ENCODE data around the gene UAP1L1. TPM values are rescaled to one million over a fixed set of nuclear protein-coding genes. Genes with fewer than 3 reads are reported as not detected.

UAP1L1 gene
- total and polyA plus RNA-seq, 2 of the 8 experiments (the other 6 are each of a cell fraction or from before 2014, with no cell fraction given), result 2.0 to 5.4 TPM

- Histone ChIP-seq H3K18ac (ENCODE audit: extremely low read depth, low read length) (peak overlapping the region; percentile 81), H2BK15ac (ENCODE audit: low read length) (peak overlapping the region; percentile 98), H3K36me3 (ENCODE audit: control insufficient read depth in 2 of 4, insufficient read depth in 4 of 4, low read length in 3 of 4) (no peaks in the 10 kb centered on the region), H4K5ac (ENCODE audit: insufficient read length, low read depth, low read length) (peak overlapping the region; percentile 39), H3K27me3 (replicated peaks in 1 of 4; ENCODE audit: control insufficient read depth in 3 of 4, extremely low read depth in 1 of 4, insufficient read depth in 3 of 4, low read length in 3 of 4) (peaks cover 0 to 18% (median 7%) of the 10 kb centered on the region in 4 experiments; a peak in 5 of 7 replicates), H3K79me1 (ENCODE audit: low read depth, low read length) (peaks cover 2% of the 10 kb centered on the region; the same call in 1 of the 2 replicates), H3K27ac (ENCODE audit: low read depth, low read length) (no peak overlapping the region), H2AFZ (ENCODE audit: low read length) (0 out of 2 replicates have a peak overlapping the region, but pooled peaks have one; percentile 3), H3K23me2 (ENCODE audit: low read depth, low read length) (peaks cover 13% of the 10 kb centered on the region), H3K4me1 (replicated peaks in 1 of 4; ENCODE audit: control insufficient read depth in 3 of 4, insufficient read depth in 4 of 4, low read length in 3 of 4) (peaks cover 0 to 27% (median 21%) of the 10 kb centered on the region in 4 experiments; a peak in 6 of 7 replicates), H4K20me1 (replicated peaks in 1 of 2; ENCODE audit: control insufficient read depth in 1 of 2, insufficient read depth in 2 of 2, low read length in 2 of 2) (peaks cover 21 to 22% of the 10 kb centered on the region in 2 experiments), H4K8ac (ENCODE audit: extremely low read depth, insufficient read depth, low read length) (peak overlapping the region; percentile 90), H3K79me2 (ENCODE audit: control insufficient read depth in 1 of 2, insufficient read depth in 2 of 2, low read length in 2 of 2) (no peaks in the 10 kb centered on the region), H3K4me2 (ENCODE audit: insufficient read depth in 1 of 2, low read depth in 2 of 2, low read length in 2 of 2) (peak overlapping the region; percentile 68 to 73), H4K91ac (replicated peaks; ENCODE audit: insufficient read length, low read length) (peak overlapping the region; percentile 71), H2BK12ac (ENCODE audit: low read depth, low read length) (peak overlapping the region; percentile 98; the same call in 1 of the 2 replicates), H3K9ac (replicated peaks in 1 of 4; ENCODE audit: extremely low read depth in 1 of 4, low read depth in 3 of 4, low read length in 3 of 4) (peak overlapping the region in 1 of 4 experiments; percentile 10; a peak in 1 of 7 replicates), H2BK120ac (replicated peaks; ENCODE audit: low read depth, low read length) (peak overlapping the region; percentile 83), H3K4ac (replicated peaks; ENCODE audit: insufficient read length, low read depth, low read length) (peak overlapping the region; percentile 24), H3K56ac (replicated peaks; ENCODE audit: insufficient read length, low read depth, low read length) (peak overlapping the region; percentile 1), H2AK5ac (ENCODE audit: low read depth, low read length) (peak overlapping the region; percentile 99; the same call in 1 of the 2 replicates), H3K23ac (ENCODE audit: insufficient read length) (no peak overlapping the region), H2BK20ac (ENCODE audit: low read length) (peak overlapping the region; percentile 90), H3K9me3 (ENCODE audit: insufficient read depth in 2 of 2, low read depth in 1 of 2, low read length in 1 of 2) (no peaks in the 10 kb centered on the region), H3K14ac (ENCODE audit: insufficient read length) (no peak overlapping the region), H3K4me3 (ENCODE audit: extremely low read depth in 1 of 4, insufficient read depth in 2 of 4, low read depth in 3 of 4, low read length in 4 of 4) (peak overlapping the region; percentile 18 to 64 (median 36); a peak in 6 of 8 replicates), H2BK5ac (ENCODE audit: low read depth, low read length) (peak overlapping the region; percentile 44; the same call in 1 of the 2 replicates)
- CTCF ChIA-PET (ENCODE audit: partially characterized antibody), result interaction anchor here (1.2 to 13.5 kb wide), 10 partner anchors 9 to 313 kb away, joined by 3 to 291 read pairs (median 36); partner anchors contain the start of genes ABCA2, ENTPD2, FUT7 and MAN1B1
- WGBS, 2 experiments (ENCODE audit: extremely low coverage in 1 of 2, insufficient coverage in 1 of 2, insufficient read length in 1 of 2, insufficient replicate concordance in 2 of 2, low coverage in 1 of 2, low lambda C conversion rate in 2 of 2, missing lambda C conversion rate in 1 of 2), result 30% methylated on average over 6 of the region's 6 CpGs; no CpG with 5 or more reads in 1 of the 2 experiments
- peak in 1 of 2 experiments; percentile 79 for DNase-seq (ENCODE audit: low read depth in 1 of 2, low spot score in 2 of 2)
- POLR2A ChIA-PET (ENCODE audit: partially characterized antibody), result interaction anchor here (0.6 to 2.0 kb wide), 8 partner anchors 13 to 172 kb away, joined by 3 to 5 read pairs (median 4); partner anchors contain the start of gene MAN1B1
- FAIRE-seq, result no peak
- peak in 1 of 3 experiments; percentile 10; a peak in 1 of 4 replicates for TF ChIP-seq CTCF (IDR thresholded peaks at IDR 0.05; ENCODE audit: control extremely low read depth in 1 of 3, insufficient read depth in 1 of 3, low read depth in 1 of 3, low read length in 3 of 3)
- TF ChIP-seq HDAC2 (IDR thresholded peaks at IDR 0.05; ENCODE audit: borderline replicate concordance in 1 of 2, low read depth in 2 of 2, low read length in 2 of 2), result no peak
Observed at GRCh38 chr9:137070906-137071275, 6.4 kb upstream of the UAP1L1 start.
